GM23338 (cell line): ENCODE data around the gene KLF7. TPM values are rescaled to one million over a fixed set of nuclear protein-coding genes. Genes with fewer than 3 reads are reported as not detected.

Experiments
- ATAC-seq: fragments of 200-7000 bp; cut with Tn5 transposase; 3 replicates; pipeline ENCODE4 v1.9.1; 2020
- DNase-seq: peaks from one replicate; pipeline ENCODE4 v3.0.0-alpha.2; 2015; ENCODE audit warnings: low spot score
- H2AFZ ChIP-seq: fragments of 200-600 bp; sonication (generic); 2 replicates; pipeline ENCODE4 v1.8.0; 2016; ENCODE audit warnings: antibody characterized with exemption, mild to moderate bottlenecking, moderate library complexity
- H3F3A ChIP-seq: fragments of 200-600 bp; sonication (generic); replicated peaks from 2 replicates; pipeline ENCODE4 v1.8.0; 2017; ENCODE audit warnings: antibody characterized with exemption, mixed run types, low read depth
- H3K27ac ChIP-seq: fragments of 200-600 bp; sonication (generic); 2 replicates; pipeline ENCODE4 v1.6.1; 2016; ENCODE audit warnings: low read depth
- H3K27me3 ChIP-seq: fragments of 200-600 bp; sonication (generic); 2 replicates; pipeline ENCODE4 v1.8.0; 2016; ENCODE audit warnings: mild to moderate bottlenecking, mixed run types, moderate library complexity; ENCODE audit not compliant: insufficient read depth
- H3K36me3 ChIP-seq: fragments of 200-600 bp; sonication (generic); 2 replicates; pipeline ENCODE4 v1.8.0; 2016; ENCODE audit warnings: mild to moderate bottlenecking; ENCODE audit not compliant: insufficient read depth
- H3K4me1 ChIP-seq: fragments of 200-600 bp; sonication (generic); 2 replicates; pipeline ENCODE4 v1.8.0; 2016; ENCODE audit warnings: mild to moderate bottlenecking, moderate library complexity; ENCODE audit not compliant: insufficient read depth
- H3K4me2 ChIP-seq: fragments of 200-600 bp; sonication (generic); 2 replicates; pipeline ENCODE4 v1.7.1; 2017; ENCODE audit warnings: mixed run types
- H3K4me3 ChIP-seq: fragments of 200-600 bp; sonication (generic); 2 replicates; pipeline ENCODE4 v1.6.1; 2016; ENCODE audit warnings: mixed run types
- H3K79me2 ChIP-seq: fragments of 200-600 bp; sonication (generic); replicated peaks from 2 replicates; pipeline ENCODE4 v1.8.0; 2017; ENCODE audit warnings: mild to moderate bottlenecking; ENCODE audit not compliant: insufficient read depth
- H3K9me2 ChIP-seq: fragments of 200-600 bp; sonication (generic); 2 replicates; pipeline ENCODE4 v1.8.0; 2017; ENCODE audit not compliant: insufficient read depth
- H4K20me1 ChIP-seq: fragments of 200-600 bp; sonication (generic); replicated peaks from 2 replicates; pipeline ENCODE4 v1.8.0; 2017; ENCODE audit warnings: mild to moderate bottlenecking; ENCODE audit not compliant: insufficient read depth
- H3K27ac Mint-ChIP-seq: 2 replicates; pipeline ENCODE4 v1.8.0; 2020; ENCODE audit warnings: inconsistent platforms, mild to moderate bottlenecking, moderate library complexity, mixed read lengths
- H3K27me3 Mint-ChIP-seq: 3 replicates; pipeline ENCODE4 v1.8.0; 2022; ENCODE audit warnings: low read depth, mild to moderate bottlenecking, moderate library complexity, mixed read lengths, inconsistent platforms; ENCODE audit not compliant: insufficient read depth, poor library complexity
- H3K36me3 Mint-ChIP-seq: 3 replicates; pipeline ENCODE4 v1.8.0; 2021; ENCODE audit warnings: low read depth, mild to moderate bottlenecking, inconsistent platforms, moderate library complexity, mixed read lengths
- H3K4me1 Mint-ChIP-seq: 3 replicates; pipeline ENCODE4 v1.8.0; 2020; ENCODE audit warnings: mild to moderate bottlenecking, inconsistent platforms, mixed read lengths
- H3K4me3 Mint-ChIP-seq: 3 replicates; pipeline ENCODE4 v1.8.0; 2021; ENCODE audit warnings: moderate library complexity, mild to moderate bottlenecking, inconsistent platforms, mixed read lengths
- H3K9me3 Mint-ChIP-seq: 3 replicates; pipeline ENCODE4 v1.8.0; 2020; ENCODE audit warnings: moderate library complexity, mild to moderate bottlenecking, inconsistent platforms, mixed read lengths
- CREB1 ChIP-seq: fragments of 250-450 bp; sonication (Bioruptor Pico); IDR thresholded peaks from 2 replicates; pipeline ENCODE4 v1.5.0; 2020; ENCODE audit warnings: low read depth, mild to moderate bottlenecking, moderate library complexity
- ETS1 ChIP-seq: IDR thresholded peaks from 2 replicates; pipeline ENCODE4 v1.6.1; 2016; ENCODE audit warnings: antibody characterized with exemption
- EZH2 ChIP-seq: fragments of 200-600 bp; sonication (generic); IDR thresholded peaks from one replicate; pipeline ENCODE4 v1.8.0; 2017; ENCODE audit warnings: antibody characterized with exemption, mild to moderate bottlenecking, low read depth; ENCODE audit not compliant: unreplicated experiment
- EZH2phosphoT487 ChIP-seq: fragments of 200-600 bp; sonication (generic); IDR thresholded peaks from one replicate; pipeline ENCODE4 v1.8.1; 2018; ENCODE audit warnings: antibody characterized with exemption; ENCODE audit not compliant: unreplicated experiment
- JUNB ChIP-seq: IDR thresholded peaks from one replicate; pipeline ENCODE4 v1.6.1; 2016; ENCODE audit warnings: antibody characterized with exemption; ENCODE audit not compliant: unreplicated experiment
- NANOG ChIP-seq: IDR thresholded peaks from 2 replicates; pipeline ENCODE4 v1.6.1; 2016; ENCODE audit warnings: antibody characterized with exemption, borderline replicate concordance
- POLR2AphosphoS5 ChIP-seq: IDR thresholded peaks from 2 replicates; pipeline ENCODE4 v1.6.1; 2016; ENCODE audit warnings: antibody characterized with exemption, low read depth
- STAT1 ChIP-seq: IDR thresholded peaks from one replicate; pipeline ENCODE4 v1.6.1; 2016; ENCODE audit warnings: antibody characterized with exemption; ENCODE audit not compliant: unreplicated experiment
- ZNF114 ChIP-seq: fragments of 250-450 bp; sonication (Bioruptor Pico); IDR thresholded peaks from 2 replicates; pipeline ENCODE4 v1.5.0; 2020; ENCODE audit warnings: mild to moderate bottlenecking, moderate library complexity
- ZNF331 ChIP-seq: fragments of 250-450 bp; sonication (Bioruptor Pico); IDR thresholded peaks from 2 replicates; pipeline ENCODE4 v1.5.0; 2020; ENCODE audit warnings: low read depth, mild to moderate bottlenecking, moderate library complexity
- polyA plus RNA-seq: library from polyadenylated mRNA; unstranded; fragments of >200 nt; fragmentation: Nextera tagmentation; extraction: Ambion mirVana; gene quantifications from 2 replicates; pipeline ENCODE4 v1.2.1, GENCODE V29; 2016
- total RNA-seq: library from RNA; depleted of rRNA; stranded (reverse); fragments of >200 nt; shearing (Covaris generic); gene quantifications from 2 replicates; pipeline ENCODE4 v1.2.3, GENCODE V29; 2014
- TF ChIP-seq, protein P1 (sequence below): IDR thresholded peaks from one replicate; pipeline ENCODE4 v1.6.1; 2018; ENCODE audit warnings: antibody characterized with exemption; ENCODE audit not compliant: unreplicated experiment
- TF ChIP-seq, protein P2 (sequence below), 2 experiments: fragments of 200-600 bp in 1 of 2; sonication (generic) in 1 of 2; conservative IDR thresholded peaks; 2 replicates each; pipeline versions ENCODE4 v1.5.1 to v1.6.1; 2016 to 2017; ENCODE audit warnings: antibody characterized with exemption in 2 of 2, low read depth in 2 of 2, mild to moderate bottlenecking in 2 of 2, moderate library complexity in 1 of 2
- TF ChIP-seq, protein P3 (sequence below): fragments of 250-450 bp; sonication (Bioruptor Pico); IDR thresholded peaks from 2 replicates; pipeline ENCODE4 v1.5.0; 2020; ENCODE audit warnings: mild to moderate bottlenecking, moderate library complexity

KLF7 gene
- total and polyA plus RNA-seq, 2 experiments from 2014 or later, result 5.7 to 15.4 TPM

GRCh38 chr2:207129821-207130220 lies 35.9 kb downstream of the KLF7 start:
- ATAC-seq, result no peak
- H3K27ac Mint-ChIP-seq, result no peak overlapping the region
- H3K27me3 ChIP-seq, result no peaks in the 10 kb centered on the region

More at GRCh38 chr2:207129821-207130220, 35.9 kb downstream of the KLF7 start:
- peaks cover 7% of the 10 kb centered on the region; the same call in 2 of the 3 replicates for H3K9me3 Mint-ChIP-seq
- peaks cover 2% of the 10 kb centered on the region for H3K27me3 Mint-ChIP-seq
- no peak for DNase-seq
- no peaks in the 10 kb centered on the region for H4K20me1 ChIP-seq
- H3K4me2 ChIP-seq, result no peak overlapping the region
- H3K36me3 ChIP-seq, result no peaks in the 10 kb centered on the region; the same call in 1 of the 2 replicates
- H3K4me3 ChIP-seq, result no peak overlapping the region
- H3K27ac ChIP-seq, result no peak overlapping the region
- H3K36me3 Mint-ChIP-seq, result peaks cover 33% of the 10 kb centered on the region
- peaks cover 22% of the 10 kb centered on the region for H3K4me1 ChIP-seq
- peaks cover 30% of the 10 kb centered on the region for H3K4me1 Mint-ChIP-seq
- no peak overlapping the region for H2AFZ ChIP-seq
- H3F3A ChIP-seq, result no peaks in the 10 kb centered on the region
- peaks cover 88% of the 10 kb centered on the region for H3K79me2 ChIP-seq
- no peak overlapping the region for H3K4me3 Mint-ChIP-seq
- TF ChIP-seq CREB1 (CRISPR knock-in tag), result no peak
- TF ChIP-seq ZNF331 (CRISPR knock-in tag), result no peak
- TF ChIP-seq ZNF114 (CRISPR knock-in tag), result no peak
- no peak for TF ChIP-seq ETS1
- TF ChIP-seq POLR2AphosphoS5, result no peak
- TF ChIP-seq, protein P1, sequence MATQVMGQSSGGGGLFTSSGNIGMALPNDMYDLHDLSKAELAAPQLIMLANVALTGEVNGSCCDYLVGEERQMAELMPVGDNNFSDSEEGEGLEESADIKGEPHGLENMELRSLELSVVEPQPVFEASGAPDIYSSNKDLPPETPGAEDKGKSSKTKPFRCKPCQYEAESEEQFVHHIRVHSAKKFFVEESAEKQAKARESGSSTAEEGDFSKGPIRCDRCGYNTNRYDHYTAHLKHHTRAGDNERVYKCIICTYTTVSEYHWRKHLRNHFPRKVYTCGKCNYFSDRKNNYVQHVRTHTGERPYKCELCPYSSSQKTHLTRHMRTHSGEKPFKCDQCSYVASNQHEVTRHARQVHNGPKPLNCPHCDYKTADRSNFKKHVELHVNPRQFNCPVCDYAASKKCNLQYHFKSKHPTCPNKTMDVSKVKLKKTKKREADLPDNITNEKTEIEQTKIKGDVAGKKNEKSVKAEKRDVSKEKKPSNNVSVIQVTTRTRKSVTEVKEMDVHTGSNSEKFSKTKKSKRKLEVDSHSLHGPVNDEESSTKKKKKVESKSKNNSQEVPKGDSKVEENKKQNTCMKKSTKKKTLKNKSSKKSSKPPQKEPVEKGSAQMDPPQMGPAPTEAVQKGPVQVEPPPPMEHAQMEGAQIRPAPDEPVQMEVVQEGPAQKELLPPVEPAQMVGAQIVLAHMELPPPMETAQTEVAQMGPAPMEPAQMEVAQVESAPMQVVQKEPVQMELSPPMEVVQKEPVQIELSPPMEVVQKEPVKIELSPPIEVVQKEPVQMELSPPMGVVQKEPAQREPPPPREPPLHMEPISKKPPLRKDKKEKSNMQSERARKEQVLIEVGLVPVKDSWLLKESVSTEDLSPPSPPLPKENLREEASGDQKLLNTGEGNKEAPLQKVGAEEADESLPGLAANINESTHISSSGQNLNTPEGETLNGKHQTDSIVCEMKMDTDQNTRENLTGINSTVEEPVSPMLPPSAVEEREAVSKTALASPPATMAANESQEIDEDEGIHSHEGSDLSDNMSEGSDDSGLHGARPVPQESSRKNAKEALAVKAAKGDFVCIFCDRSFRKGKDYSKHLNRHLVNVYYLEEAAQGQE, result no peak
- TF ChIP-seq JUNB, result no peak
- no peak for TF ChIP-seq EZH2
- TF ChIP-seq NANOG, result no peak
- TF ChIP-seq, protein P2, sequence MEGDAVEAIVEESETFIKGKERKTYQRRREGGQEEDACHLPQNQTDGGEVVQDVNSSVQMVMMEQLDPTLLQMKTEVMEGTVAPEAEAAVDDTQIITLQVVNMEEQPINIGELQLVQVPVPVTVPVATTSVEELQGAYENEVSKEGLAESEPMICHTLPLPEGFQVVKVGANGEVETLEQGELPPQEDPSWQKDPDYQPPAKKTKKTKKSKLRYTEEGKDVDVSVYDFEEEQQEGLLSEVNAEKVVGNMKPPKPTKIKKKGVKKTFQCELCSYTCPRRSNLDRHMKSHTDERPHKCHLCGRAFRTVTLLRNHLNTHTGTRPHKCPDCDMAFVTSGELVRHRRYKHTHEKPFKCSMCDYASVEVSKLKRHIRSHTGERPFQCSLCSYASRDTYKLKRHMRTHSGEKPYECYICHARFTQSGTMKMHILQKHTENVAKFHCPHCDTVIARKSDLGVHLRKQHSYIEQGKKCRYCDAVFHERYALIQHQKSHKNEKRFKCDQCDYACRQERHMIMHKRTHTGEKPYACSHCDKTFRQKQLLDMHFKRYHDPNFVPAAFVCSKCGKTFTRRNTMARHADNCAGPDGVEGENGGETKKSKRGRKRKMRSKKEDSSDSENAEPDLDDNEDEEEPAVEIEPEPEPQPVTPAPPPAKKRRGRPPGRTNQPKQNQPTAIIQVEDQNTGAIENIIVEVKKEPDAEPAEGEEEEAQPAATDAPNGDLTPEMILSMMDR (conservative IDR thresholded peaks at IDR 0.05; ENCODE audit: low read depth in 2 of 2), result no peak
- TF ChIP-seq, protein P3, sequence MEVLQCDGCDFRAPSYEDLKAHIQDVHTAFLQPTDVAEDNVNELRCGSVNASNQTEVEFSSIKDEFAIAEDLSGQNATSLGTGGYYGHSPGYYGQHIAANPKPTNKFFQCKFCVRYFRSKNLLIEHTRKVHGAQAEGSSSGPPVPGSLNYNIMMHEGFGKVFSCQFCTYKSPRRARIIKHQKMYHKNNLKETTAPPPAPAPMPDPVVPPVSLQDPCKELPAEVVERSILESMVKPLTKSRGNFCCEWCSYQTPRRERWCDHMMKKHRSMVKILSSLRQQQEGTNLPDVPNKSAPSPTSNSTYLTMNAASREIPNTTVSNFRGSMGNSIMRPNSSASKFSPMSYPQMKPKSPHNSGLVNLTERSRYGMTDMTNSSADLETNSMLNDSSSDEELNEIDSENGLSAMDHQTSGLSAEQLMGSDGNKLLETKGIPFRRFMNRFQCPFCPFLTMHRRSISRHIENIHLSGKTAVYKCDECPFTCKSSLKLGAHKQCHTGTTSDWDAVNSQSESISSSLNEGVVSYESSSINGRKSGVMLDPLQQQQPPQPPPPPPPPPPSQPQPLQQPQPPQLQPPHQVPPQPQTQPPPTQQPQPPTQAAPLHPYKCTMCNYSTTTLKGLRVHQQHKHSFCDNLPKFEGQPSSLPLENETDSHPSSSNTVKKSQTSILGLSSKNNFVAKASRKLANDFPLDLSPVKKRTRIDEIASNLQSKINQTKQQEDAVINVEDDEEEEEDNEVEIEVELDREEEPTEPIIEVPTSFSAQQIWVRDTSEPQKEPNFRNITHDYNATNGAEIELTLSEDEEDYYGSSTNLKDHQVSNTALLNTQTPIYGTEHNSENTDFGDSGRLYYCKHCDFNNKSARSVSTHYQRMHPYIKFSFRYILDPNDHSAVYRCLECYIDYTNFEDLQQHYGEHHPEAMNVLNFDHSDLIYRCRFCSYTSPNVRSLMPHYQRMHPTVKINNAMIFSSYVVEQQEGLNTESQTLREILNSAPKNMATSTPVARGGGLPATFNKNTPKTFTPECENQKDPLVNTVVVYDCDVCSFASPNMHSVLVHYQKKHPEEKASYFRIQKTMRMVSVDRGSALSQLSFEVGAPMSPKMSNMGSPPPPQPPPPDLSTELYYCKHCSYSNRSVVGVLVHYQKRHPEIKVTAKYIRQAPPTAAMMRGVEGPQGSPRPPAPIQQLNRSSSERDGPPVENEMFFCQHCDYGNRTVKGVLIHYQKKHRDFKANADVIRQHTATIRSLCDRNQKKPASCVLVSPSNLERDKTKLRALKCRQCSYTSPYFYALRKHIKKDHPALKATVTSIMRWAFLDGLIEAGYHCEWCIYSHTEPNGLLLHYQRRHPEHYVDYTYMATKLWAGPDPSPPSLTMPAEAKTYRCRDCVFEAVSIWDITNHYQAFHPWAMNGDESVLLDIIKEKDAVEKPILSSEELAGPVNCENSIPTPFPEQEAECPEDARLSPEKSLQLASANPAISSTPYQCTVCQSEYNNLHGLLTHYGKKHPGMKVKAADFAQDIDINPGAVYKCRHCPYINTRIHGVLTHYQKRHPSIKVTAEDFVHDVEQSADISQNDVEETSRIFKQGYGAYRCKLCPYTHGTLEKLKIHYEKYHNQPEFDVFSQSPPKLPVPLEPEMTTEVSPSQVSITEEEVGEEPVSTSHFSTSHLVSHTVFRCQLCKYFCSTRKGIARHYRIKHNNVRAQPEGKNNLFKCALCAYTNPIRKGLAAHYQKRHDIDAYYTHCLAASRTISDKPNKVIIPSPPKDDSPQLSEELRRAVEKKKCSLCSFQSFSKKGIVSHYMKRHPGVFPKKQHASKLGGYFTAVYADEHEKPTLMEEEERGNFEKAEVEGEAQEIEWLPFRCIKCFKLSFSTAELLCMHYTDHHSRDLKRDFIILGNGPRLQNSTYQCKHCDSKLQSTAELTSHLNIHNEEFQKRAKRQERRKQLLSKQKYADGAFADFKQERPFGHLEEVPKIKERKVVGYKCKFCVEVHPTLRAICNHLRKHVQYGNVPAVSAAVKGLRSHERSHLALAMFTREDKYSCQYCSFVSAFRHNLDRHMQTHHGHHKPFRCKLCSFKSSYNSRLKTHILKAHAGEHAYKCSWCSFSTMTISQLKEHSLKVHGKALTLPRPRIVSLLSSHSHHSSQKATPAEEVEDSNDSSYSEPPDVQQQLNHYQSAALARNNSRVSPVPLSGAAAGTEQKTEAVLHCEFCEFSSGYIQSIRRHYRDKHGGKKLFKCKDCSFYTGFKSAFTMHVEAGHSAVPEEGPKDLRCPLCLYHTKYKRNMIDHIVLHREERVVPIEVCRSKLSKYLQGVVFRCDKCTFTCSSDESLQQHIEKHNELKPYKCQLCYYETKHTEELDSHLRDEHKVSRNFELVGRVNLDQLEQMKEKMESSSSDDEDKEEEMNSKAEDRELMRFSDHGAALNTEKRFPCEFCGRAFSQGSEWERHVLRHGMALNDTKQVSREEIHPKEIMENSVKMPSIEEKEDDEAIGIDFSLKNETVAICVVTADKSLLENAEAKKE (CRISPR knock-in tag), result no peak
- no peak for TF ChIP-seq EZH2phosphoT487
- no peak for TF ChIP-seq STAT1
- H3K9me2 ChIP-seq, result peaks cover 5% of the 10 kb centered on the region
